HG03060 (cell line): ENCODE data around the gene PPM1H.
"Not testable (repeated sequence)": the region's sequence is repeated elsewhere in the genome, so short reads cannot be mapped to it uniquely, and the experiment has no call there.

Experiments used
- ATAC-seq: cut with Tn5 transposase; IDR thresholded peaks from one replicate; pipeline ENCODE4 v1.9.1; 2021; ENCODE audit warnings: low read depth, moderate number of reproducible peaks; ENCODE audit not compliant: unreplicated experiment

The PPM1H gene

GRCh38 chr12:62910549-62911169 lies 24.3 kb downstream of the PPM1H start:
- no peak for ATAC-seq

GRCh38 chr12:62909340-62909739 lies 25.6 kb downstream of the PPM1H start:
- no peak for ATAC-seq

- no peak for ATAC-seq
Observed at GRCh38 chr12:62908674-62909073, 26.3 kb downstream of the PPM1H start.

GRCh38 chr12:62907561-62907960 lies 27.4 kb downstream of the PPM1H start:
- no peak for ATAC-seq

- ATAC-seq = no peak
Observed at GRCh38 chr12:62907078-62907477, 27.9 kb downstream of the PPM1H start.

- ATAC-seq = no peak
Observed at GRCh38 chr12:62903151-62903550, 31.8 kb downstream of the PPM1H start.

- ATAC-seq = no peak
Observed at GRCh38 chr12:62900686-62901272, 34.2 kb downstream of the PPM1H start.

- no peak for ATAC-seq
Observed at GRCh38 chr12:62899568-62900390, 35.2 kb downstream of the PPM1H start.

- no peak for ATAC-seq
Observed at GRCh38 chr12:62898526-62898925, 36.4 kb downstream of the PPM1H start.

- ATAC-seq = no peak
Observed at GRCh38 chr12:62895351-62895877, 39.5 kb downstream of the PPM1H start.

GRCh38 chr12:62893276-62893675 lies 41.7 kb downstream of the PPM1H start:
- no peak for ATAC-seq

- ATAC-seq = no peak
Observed at GRCh38 chr12:62891805-62892549, 43.0 kb downstream of the PPM1H start.

GRCh38 chr12:62888454-62889110 lies 46.4 kb downstream of the PPM1H start:
- ATAC-seq = no peak

- no peak for ATAC-seq
Observed at GRCh38 chr12:62886796-62887195, 48.2 kb downstream of the PPM1H start.

GRCh38 chr12:62885242-62885641 lies 49.7 kb downstream of the PPM1H start:
- ATAC-seq = no peak

GRCh38 chr12:62884832-62885231 lies 50.1 kb downstream of the PPM1H start:
- not testable (repeated sequence) for ATAC-seq

- ATAC-seq = no peak
Observed at GRCh38 chr12:62882696-62883095, 52.3 kb downstream of the PPM1H start.

- no peak for ATAC-seq
Observed at GRCh38 chr12:62882140-62882539, 52.8 kb downstream of the PPM1H start.

GRCh38 chr12:62879691-62880090 lies 55.3 kb downstream of the PPM1H start:
- ATAC-seq = no peak

- not testable (repeated sequence) for ATAC-seq
Observed at GRCh38 chr12:62879228-62879627, 55.7 kb downstream of the PPM1H start.
